ENCODE results near the gene CCDC169. TPM values are rescaled to one million over a fixed set of nuclear protein-coding genes. Genes with fewer than 3 reads are reported as not detected.

CCDC169 gene
- total and polyA plus RNA-seq, 10 donors = 0.06 to 0.44 (median 0.13) TPM; not detected in 4

DNA sequence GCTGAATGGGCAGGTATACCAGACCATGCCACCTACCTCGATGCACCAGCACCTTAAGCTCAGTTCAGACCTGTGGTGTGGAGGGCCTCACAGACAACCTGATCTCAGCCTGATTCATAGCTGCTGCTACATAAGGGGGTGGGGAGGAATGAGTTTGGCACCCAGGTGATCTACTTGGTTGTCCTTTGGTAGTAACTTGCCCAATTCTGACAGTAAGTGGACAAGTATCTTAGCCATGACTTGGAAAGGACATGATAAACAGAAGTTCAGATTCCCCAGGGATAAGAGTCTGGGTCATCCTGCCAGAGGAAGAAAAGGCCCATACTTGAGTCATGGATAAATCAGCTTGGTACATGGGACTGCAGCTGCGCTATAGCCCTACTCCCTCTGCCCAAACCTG, 54.9 kb downstream of the CCDC169 start:
- Histone ChIP-seq H3K9me3 (peaks cover 0 to 16% (median 9%) of the 10 kb centered on the region in 8 donors), H3K27ac (no peak overlapping the region), H3K4me3 (no peak overlapping the region), H3K36me3 (no peaks in the 10 kb centered on the region), H3K27me3 (replicated peaks in 1 of 7) (no peaks in the 10 kb centered on the region), H3K4me1 (no peaks in the 10 kb centered on the region)
- TF ChIP-seq, protein P1, sequence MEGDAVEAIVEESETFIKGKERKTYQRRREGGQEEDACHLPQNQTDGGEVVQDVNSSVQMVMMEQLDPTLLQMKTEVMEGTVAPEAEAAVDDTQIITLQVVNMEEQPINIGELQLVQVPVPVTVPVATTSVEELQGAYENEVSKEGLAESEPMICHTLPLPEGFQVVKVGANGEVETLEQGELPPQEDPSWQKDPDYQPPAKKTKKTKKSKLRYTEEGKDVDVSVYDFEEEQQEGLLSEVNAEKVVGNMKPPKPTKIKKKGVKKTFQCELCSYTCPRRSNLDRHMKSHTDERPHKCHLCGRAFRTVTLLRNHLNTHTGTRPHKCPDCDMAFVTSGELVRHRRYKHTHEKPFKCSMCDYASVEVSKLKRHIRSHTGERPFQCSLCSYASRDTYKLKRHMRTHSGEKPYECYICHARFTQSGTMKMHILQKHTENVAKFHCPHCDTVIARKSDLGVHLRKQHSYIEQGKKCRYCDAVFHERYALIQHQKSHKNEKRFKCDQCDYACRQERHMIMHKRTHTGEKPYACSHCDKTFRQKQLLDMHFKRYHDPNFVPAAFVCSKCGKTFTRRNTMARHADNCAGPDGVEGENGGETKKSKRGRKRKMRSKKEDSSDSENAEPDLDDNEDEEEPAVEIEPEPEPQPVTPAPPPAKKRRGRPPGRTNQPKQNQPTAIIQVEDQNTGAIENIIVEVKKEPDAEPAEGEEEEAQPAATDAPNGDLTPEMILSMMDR (IDR thresholded peaks at IDR 0.05 in 8 of 11, conservative IDR thresholded peaks at IDR 0.05 in 3 of 11) = no peak
- TF ChIP-seq POLR2AphosphoS5 (IDR thresholded peaks at IDR 0.05) = no peak
- TF ChIP-seq POLR2A (IDR thresholded peaks at IDR 0.05) = no peak
- WGBS, 5 donors = 67 to 96% (median 82%) methylated on average over 2 of the region's 2 CpGs
- DNase-seq = no peak
- intact Hi-C loops (cut with DNase I; ENCODE audit: low total_unique reads) = no loop called here

DNA sequence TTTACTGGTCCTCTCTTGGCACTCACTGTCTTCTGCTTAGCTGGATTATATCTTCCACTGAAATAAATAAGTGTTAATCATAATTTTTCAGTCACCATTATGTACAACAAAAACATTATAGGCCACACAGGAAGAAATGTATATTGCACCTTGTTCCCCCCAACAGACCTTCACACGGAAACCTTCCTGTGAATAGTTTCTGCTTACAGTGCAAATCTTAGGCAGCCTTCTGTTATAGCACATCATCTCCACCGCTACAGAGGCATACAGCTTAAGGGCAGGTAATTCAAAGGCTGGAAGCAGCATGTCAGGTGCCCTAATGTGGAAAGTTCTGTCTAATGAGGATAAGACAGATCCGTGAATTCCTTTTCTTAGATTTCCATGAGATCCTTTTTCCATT, 66.4 kb downstream of the CCDC169 start:
- intact Hi-C loops (cut with DNase I; ENCODE audit: low total_unique reads) = no loop called here
- H3K36me3 ChIP-seq = no peaks in the 10 kb centered on the region
- no peak overlapping the region for H3K4me3 ChIP-seq
- no peaks in the 10 kb centered on the region for H3K27me3 ChIP-seq (replicated peaks in 1 of 7)
- no peak overlapping the region for H3K27ac ChIP-seq
- H3K9me3 ChIP-seq = peaks cover 0 to 38% (median 21%) of the 10 kb centered on the region in 8 donors
- 58 to 76% (median 67%) methylated on average over 3 of the region's 3 CpGs for WGBS, 5 donors
- DNase-seq = no peak
- TF ChIP-seq, protein P1 (IDR thresholded peaks at IDR 0.05 in 8 of 11, conservative IDR thresholded peaks at IDR 0.05 in 3 of 11) = no peak
- TF ChIP-seq POLR2AphosphoS5 (IDR thresholded peaks at IDR 0.05) (no peak), POLR2A (IDR thresholded peaks at IDR 0.05) (no peak)
- H3K4me1 ChIP-seq = no peaks in the 10 kb centered on the region

DNA sequence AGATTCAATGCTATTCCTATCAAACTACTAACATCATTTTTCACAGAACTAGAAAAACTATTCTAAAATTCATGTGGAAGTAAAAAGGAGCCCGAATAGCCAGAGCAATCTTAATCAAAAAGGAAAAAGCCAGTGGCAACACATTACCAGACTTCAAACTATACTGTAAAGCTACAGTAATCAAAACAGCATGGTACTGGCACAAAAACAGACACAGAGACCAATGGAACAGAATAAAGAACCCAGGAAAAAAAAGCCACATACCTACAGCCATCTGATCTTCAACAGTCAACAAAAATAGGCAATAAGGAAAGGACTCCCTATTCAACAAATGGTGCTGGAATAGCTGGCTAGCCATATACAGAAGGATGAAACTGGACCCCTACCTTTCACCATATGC, 72.9 kb downstream of the CCDC169 start:
- intact Hi-C loops (cut with DNase I; ENCODE audit: low total_unique reads) = no loop called here
- H3K4me3 ChIP-seq = no peak overlapping the region
- H3K4me1 ChIP-seq = no peaks in the 10 kb centered on the region
- DNase-seq = no peak
- no peaks in the 10 kb centered on the region for H3K36me3 ChIP-seq
- no peak for TF ChIP-seq POLR2A (IDR thresholded peaks at IDR 0.05)
- no peak for TF ChIP-seq POLR2AphosphoS5 (IDR thresholded peaks at IDR 0.05)
- TF ChIP-seq, protein P1 (IDR thresholded peaks at IDR 0.05 in 8 of 11, conservative IDR thresholded peaks at IDR 0.05 in 3 of 11) = no peak
- peaks cover 0 to 25% (median 21%) of the 10 kb centered on the region in 8 donors for H3K9me3 ChIP-seq
- no peak overlapping the region for H3K27ac ChIP-seq
- H3K27me3 ChIP-seq (replicated peaks in 1 of 7) = no peaks in the 10 kb centered on the region
- 66 to 87% (median 78%) methylated on average over 1 of the region's 1 CpG for WGBS, 5 donors

DNA sequence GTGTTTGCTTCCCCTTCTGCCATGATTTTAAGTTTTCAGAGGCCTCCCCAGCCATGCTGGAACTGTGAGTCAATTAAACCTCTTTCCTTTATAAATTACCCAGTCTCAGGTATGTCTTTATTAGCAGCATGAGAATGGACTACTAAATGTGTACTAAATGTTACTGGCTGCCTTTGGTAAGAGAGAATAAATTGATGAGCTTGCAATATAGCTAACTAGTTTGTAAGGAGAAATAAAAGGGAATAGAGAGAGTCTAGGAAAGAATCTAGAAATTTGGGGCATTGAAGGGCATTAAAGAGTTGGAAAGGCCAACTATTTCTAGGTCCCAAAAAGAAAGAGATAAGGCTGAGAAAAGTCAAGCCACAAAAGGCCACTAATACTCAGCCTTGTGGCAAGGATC, 77.7 kb downstream of the CCDC169 start:
- Histone ChIP-seq H3K4me1 (no peaks in the 10 kb centered on the region), H3K4me3 (no peak overlapping the region), H3K27ac (no peak overlapping the region), H3K27me3 (replicated peaks in 1 of 7) (no peaks in the 10 kb centered on the region), H3K36me3 (no peaks in the 10 kb centered on the region), H3K9me3 (peaks cover 0 to 27% (median 11%) of the 10 kb centered on the region in 8 donors)
- TF ChIP-seq POLR2AphosphoS5 (IDR thresholded peaks at IDR 0.05) = no peak
- TF ChIP-seq POLR2A (IDR thresholded peaks at IDR 0.05) = no peak
- no peak for DNase-seq
- intact Hi-C loops (cut with DNase I; ENCODE audit: low total_unique reads) = no loop called here

DNA sequence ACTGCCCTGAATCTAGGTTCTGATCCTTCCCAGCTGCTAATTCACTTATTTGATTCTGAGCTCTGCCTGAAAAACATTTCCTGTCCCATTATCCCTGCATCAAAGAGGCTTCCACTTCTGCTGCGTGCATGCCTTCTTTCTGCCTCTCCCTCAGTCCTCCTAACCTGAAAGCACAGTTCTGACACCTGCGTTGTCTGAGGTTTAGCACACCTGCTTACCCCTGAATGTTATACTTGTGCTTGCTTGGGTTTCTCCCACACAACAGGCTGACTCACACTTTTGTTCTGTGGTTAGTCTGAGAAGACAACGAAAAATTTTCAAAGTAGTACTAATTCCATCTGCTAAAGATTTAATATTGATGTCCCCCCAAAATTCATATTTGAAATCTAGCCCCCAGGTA, 80.2 kb downstream of the CCDC169 start:
- peaks cover 0 to 24% (median 7%) of the 10 kb centered on the region in 8 donors for H3K9me3 ChIP-seq
- H3K4me1 ChIP-seq = no peaks in the 10 kb centered on the region
- no peak overlapping the region for H3K27ac ChIP-seq
- no peaks in the 10 kb centered on the region for H3K27me3 ChIP-seq (replicated peaks in 1 of 7)
- DNase-seq = no peak
- intact Hi-C loops (cut with DNase I; ENCODE audit: low total_unique reads) = no loop called here
- no peaks in the 10 kb centered on the region for H3K36me3 ChIP-seq
- 74 to 93% (median 79%) methylated on average over 3 of the region's 3 CpGs for WGBS, 5 donors
- no peak overlapping the region for H3K4me3 ChIP-seq
- TF ChIP-seq, protein P1 (IDR thresholded peaks at IDR 0.05 in 8 of 11, conservative IDR thresholded peaks at IDR 0.05 in 3 of 11) = no peak
- TF ChIP-seq POLR2A (IDR thresholded peaks at IDR 0.05) (no peak), POLR2AphosphoS5 (IDR thresholded peaks at IDR 0.05) (no peak)

All from spleen (tissue), 11 donors.